GM12892 (cell line): ENCODE results near the gene CNGB1.

Experiments
- POLR2A ChIP-seq: IDR thresholded peaks from 2 replicates; pipeline ENCODE4 v1.6.1; 2011; ENCODE audit warnings: low read depth, low read length, control low read depth
- TAF1 ChIP-seq: IDR thresholded peaks from 2 replicates; pipeline ENCODE4 v1.6.1; 2011; ENCODE audit warnings: low read depth, mild to moderate bottlenecking, control low read depth, low read length, borderline replicate concordance

- TF ChIP-seq TAF1 (no peak), POLR2A (no peak)
Measured at GRCh38 chr16:57950382-57950781, 20.5 kb downstream of the CNGB1 start.
